Hematopoietic multipotent progenitor cell treated with erythropoietin and hydrocortisone succinate and interleukin-3 and kit ligand, for 17 days (in vitro differentiated cells): ENCODE data around the gene ADAMTS2.

ENCODE experiments used
- DNase-seq: peaks from one replicate; pipeline ENCODE4 v3.0.0-alpha.2; 2015; ENCODE audit warnings: low spot score

Gene ADAMTS2

GRCh38 chr5:179154991-179155955 is 190.0 kb downstream of the ADAMTS2 start:
- DNase-seq = no peak

GRCh38 chr5:179154346-179154990 is 190.8 kb downstream of the ADAMTS2 start:
- DNase-seq = no peak

GRCh38 chr5:179153921-179154345 is 191.3 kb downstream of the ADAMTS2 start:
- DNase-seq = no peak

- no peak for DNase-seq
These were observed 191.8 kb downstream of the ADAMTS2 start for GRCh38 chr5:179153341-179153901.

- DNase-seq = no peak
These were observed 192.3 kb downstream of the ADAMTS2 start for GRCh38 chr5:179152941-179153340.

- DNase-seq = no peak
These were observed 192.9 kb downstream of the ADAMTS2 start for GRCh38 chr5:179152144-179152895.

- no peak for DNase-seq
These were observed 193.8 kb downstream of the ADAMTS2 start for GRCh38 chr5:179151286-179152118.

GRCh38 chr5:179150011-179150410 is 195.2 kb downstream of the ADAMTS2 start:
- no peak for DNase-seq

GRCh38 chr5:179149278-179149677 is 196.0 kb downstream of the ADAMTS2 start:
- no peak for DNase-seq

- DNase-seq = no peak
These were observed 196.5 kb downstream of the ADAMTS2 start for GRCh38 chr5:179148703-179149170.

GRCh38 chr5:179147991-179148702 is 197.1 kb downstream of the ADAMTS2 start:
- no peak for DNase-seq

- DNase-seq = no peak
These were observed 199.0 kb downstream of the ADAMTS2 start for GRCh38 chr5:179146277-179146676.

- no peak for DNase-seq
These were observed 201.8 kb downstream of the ADAMTS2 start for GRCh38 chr5:179143446-179143845.

- no peak for DNase-seq
These were observed 202.6 kb downstream of the ADAMTS2 start for GRCh38 chr5:179142434-179143198.

GRCh38 chr5:179141867-179142266 is 203.4 kb downstream of the ADAMTS2 start:
- no peak for DNase-seq

GRCh38 chr5:179140293-179140692 is 205.0 kb downstream of the ADAMTS2 start:
- no peak for DNase-seq

GRCh38 chr5:179139936-179140235 is 205.4 kb downstream of the ADAMTS2 start:
- DNase-seq = no peak

GRCh38 chr5:179139111-179139935 is 205.9 kb downstream of the ADAMTS2 start:
- DNase-seq = no peak

- DNase-seq = no peak
These were observed 206.7 kb downstream of the ADAMTS2 start for GRCh38 chr5:179138568-179138925.
